Measurements from ENCODE around the gene RAP1GDS1.

Gene RAP1GDS1

DNA sequence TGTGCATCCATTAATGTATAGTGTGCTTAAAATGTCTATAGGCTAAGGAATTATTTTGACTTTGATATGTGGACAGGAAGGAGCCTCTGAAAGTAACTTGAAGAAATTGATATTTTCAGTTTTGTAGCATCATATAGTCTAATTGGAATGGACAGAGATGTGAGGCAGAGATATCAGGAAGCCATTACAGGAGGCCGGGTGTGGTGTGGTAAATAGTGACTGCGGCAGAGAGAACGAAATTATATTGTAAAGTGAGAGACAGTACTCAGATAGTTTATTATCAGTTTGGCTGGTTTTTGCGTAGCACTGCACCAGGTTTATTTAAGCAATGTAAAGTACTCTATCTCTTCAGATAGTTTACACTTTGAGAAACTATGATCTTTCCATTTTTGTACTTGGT, 98.5 kb downstream of the RAP1GDS1 start:
- TF ChIP-seq, protein P1, sequence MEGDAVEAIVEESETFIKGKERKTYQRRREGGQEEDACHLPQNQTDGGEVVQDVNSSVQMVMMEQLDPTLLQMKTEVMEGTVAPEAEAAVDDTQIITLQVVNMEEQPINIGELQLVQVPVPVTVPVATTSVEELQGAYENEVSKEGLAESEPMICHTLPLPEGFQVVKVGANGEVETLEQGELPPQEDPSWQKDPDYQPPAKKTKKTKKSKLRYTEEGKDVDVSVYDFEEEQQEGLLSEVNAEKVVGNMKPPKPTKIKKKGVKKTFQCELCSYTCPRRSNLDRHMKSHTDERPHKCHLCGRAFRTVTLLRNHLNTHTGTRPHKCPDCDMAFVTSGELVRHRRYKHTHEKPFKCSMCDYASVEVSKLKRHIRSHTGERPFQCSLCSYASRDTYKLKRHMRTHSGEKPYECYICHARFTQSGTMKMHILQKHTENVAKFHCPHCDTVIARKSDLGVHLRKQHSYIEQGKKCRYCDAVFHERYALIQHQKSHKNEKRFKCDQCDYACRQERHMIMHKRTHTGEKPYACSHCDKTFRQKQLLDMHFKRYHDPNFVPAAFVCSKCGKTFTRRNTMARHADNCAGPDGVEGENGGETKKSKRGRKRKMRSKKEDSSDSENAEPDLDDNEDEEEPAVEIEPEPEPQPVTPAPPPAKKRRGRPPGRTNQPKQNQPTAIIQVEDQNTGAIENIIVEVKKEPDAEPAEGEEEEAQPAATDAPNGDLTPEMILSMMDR (IDR thresholded peaks at IDR 0.05) = no peak

DNA sequence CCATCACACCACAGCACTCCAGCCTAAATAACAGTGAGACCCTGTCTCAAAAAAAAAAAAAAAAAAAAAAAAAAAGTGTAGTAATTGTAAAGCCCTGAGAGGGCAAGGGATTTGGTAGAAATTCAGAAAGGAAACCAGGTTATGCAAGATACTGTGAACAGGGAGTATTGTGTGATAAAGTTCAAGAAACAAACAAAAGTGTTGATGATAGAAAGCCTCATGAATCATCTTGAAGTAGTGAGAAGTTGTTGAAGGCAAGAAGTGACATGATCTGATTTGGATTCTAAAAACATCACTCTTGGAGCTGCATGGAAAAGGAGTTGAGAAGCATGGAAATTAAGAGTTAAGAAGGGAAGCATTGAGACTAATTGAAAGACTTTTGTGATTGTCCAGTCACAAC, 102.2 kb downstream of the RAP1GDS1 start:
- TF ChIP-seq, protein P1 (IDR thresholded peaks at IDR 0.05) = no peak

- TF ChIP-seq, protein P1 (IDR thresholded peaks at IDR 0.05) = no peak
Observed at GRCh38 chr4:98369322-98369721, 108.1 kb downstream of the RAP1GDS1 start.

- TF ChIP-seq, protein P1 (IDR thresholded peaks at IDR 0.05) = no peak
Observed at GRCh38 chr4:98374643-98375042, 113.5 kb downstream of the RAP1GDS1 start.

DNA sequence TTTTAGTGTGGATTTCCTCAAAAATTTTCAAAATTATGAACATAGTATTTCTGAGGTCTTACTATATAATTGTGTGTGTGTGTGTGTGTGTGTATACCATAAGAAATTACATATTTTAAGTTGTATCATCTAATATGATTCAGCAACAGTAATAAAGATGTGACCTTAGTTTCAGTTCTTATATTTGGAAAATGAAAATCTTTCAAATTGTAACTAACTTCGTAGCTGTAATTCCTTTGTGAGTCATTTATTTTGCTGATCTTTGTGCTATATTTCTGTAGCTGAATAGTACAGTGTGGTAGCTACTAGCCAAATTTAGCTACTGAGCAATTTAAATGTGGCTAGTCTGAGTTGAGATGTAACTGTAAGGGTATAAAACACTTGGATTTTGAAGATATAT, 116.4 kb downstream of the RAP1GDS1 start:
- TF ChIP-seq, protein P1 (IDR thresholded peaks at IDR 0.05) = no peak

GRCh38 chr4:98381306-98381705, 120.1 kb downstream of the RAP1GDS1 start:
- TF ChIP-seq, protein P1 (IDR thresholded peaks at IDR 0.05) = no peak

DNA sequence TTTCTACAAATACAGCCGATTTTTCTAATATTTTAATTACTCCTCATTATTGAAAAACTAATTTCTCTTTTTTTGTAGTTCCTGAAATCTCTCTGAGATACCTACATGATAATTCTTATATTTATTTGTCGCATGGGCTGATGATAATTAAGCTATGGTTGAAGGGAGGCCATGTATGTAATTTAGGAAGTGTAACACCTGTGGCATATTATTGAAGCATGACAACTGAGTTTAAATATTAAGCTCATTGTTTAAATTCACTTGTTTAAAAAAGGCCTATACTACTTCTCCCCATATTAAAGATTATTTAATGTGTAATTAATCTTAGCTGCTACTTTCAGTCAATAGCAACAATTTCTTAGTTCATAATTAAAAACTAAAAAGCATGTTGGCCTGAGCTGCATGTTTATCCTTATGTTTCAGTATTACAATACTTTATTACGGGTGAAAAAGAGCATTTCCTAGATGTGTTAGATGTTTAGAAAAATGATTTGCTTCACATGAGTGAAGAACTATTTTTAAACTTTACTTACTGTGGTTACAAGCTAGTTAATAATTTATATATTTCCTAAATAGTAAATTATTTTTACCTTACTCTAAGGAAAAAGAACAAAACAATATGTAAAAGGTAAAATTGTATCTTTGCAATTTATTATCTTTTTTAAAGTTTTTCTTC, 122.4 kb downstream of the RAP1GDS1 start:
- TF ChIP-seq, protein P1 (IDR thresholded peaks at IDR 0.05) = no peak

DNA sequence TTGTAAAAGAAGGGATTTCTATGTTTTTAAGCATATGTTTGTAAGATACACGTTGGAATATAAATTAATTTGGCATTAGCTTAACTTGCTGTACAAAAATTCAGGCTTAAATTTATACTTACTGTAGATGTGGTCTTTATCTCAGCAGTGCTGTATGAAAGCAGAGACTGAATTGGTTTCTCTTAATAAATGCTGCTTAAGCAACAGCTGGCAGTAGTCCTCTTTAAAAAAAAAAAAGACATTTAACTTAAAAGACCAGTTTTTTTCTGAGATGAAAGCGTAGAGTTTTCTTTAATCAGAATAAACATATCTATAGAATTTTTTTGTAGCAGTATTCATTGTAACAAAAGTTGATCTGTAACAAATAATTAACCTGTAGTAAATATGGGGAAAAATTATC, 124.6 kb downstream of the RAP1GDS1 start:
- TF ChIP-seq, protein P1 (IDR thresholded peaks at IDR 0.05) = no peak
